Calu3 (cell line): ENCODE measurements around the gene ANKS3. TPM values are rescaled to one million over a fixed set of nuclear protein-coding genes. Genes with fewer than 3 reads are reported as not detected.
A peak's percentile ranks its signal among the peaks of the same experiment; 100 is the strongest.

Experiments
- BruUV-seq: library from RNA; stranded (reverse); fragments of 400-500 nt; replicated peaks from 2 replicates; lab custom pipeline; 2021; lab: Mats Ljungman, UMichigan
- CTCF ChIA-PET: fragments of 300-600 bp; sonication (Branson Sonifier 250); formaldehyde crosslinking; loops from one replicate; lab custom pipeline; 2022; ENCODE audit warnings: antibody characterized with exemption; lab: Charles Lee
- DNase-seq: peaks from one replicate; pipeline ENCODE4 v3.0.0; 2022
- H3K27ac Mint-ChIP-seq: one replicate; pipeline ENCODE4 v1.8.0; 2022; ENCODE audit warnings: mixed read lengths; ENCODE audit not compliant: unreplicated experiment
- H3K27me3 Mint-ChIP-seq: one replicate; pipeline ENCODE4 v1.8.0; 2022; ENCODE audit warnings: mixed read lengths; ENCODE audit not compliant: unreplicated experiment
- H3K36me3 Mint-ChIP-seq: one replicate; pipeline ENCODE4 v1.8.0; 2022; ENCODE audit warnings: mild to moderate bottlenecking, moderate library complexity, mixed read lengths; ENCODE audit not compliant: insufficient read depth, unreplicated experiment
- H3K4me1 Mint-ChIP-seq: one replicate; pipeline ENCODE4 v1.8.0; 2022; ENCODE audit warnings: mild to moderate bottlenecking, low read depth, mixed read lengths; ENCODE audit not compliant: unreplicated experiment
- H3K4me3 Mint-ChIP-seq: one replicate; pipeline ENCODE4 v1.8.0; 2022; ENCODE audit warnings: mild to moderate bottlenecking, low read depth, moderate library complexity, mixed read lengths; ENCODE audit not compliant: unreplicated experiment
- H3K9me3 Mint-ChIP-seq: one replicate; pipeline ENCODE4 v1.8.0; 2022; ENCODE audit warnings: low read depth, mixed read lengths; ENCODE audit not compliant: unreplicated experiment
- CTCF ChIP-seq: fragments of 200-600 bp; IDR thresholded peaks from one replicate; pipeline ENCODE4 v1.8.0; 2022; ENCODE audit warnings: antibody characterized with exemption; ENCODE audit not compliant: unreplicated experiment
- intact Hi-C: fragments of 100-400 bp; cut with micrococcal nuclease; formaldehyde crosslinking; loops from one replicate; pipeline ENCODE4 v1.10.0; 2022; ENCODE audit not compliant: unreplicated experiment
- total RNA-seq: library from RNA; stranded (reverse); gene quantifications from 2 replicates; pipeline ENCODE4 v1.2.3, GENCODE V29; 2022

Gene ANKS3
- total RNA-seq, 1 experiment from 2014 or later = 46.9 TPM

DNA sequence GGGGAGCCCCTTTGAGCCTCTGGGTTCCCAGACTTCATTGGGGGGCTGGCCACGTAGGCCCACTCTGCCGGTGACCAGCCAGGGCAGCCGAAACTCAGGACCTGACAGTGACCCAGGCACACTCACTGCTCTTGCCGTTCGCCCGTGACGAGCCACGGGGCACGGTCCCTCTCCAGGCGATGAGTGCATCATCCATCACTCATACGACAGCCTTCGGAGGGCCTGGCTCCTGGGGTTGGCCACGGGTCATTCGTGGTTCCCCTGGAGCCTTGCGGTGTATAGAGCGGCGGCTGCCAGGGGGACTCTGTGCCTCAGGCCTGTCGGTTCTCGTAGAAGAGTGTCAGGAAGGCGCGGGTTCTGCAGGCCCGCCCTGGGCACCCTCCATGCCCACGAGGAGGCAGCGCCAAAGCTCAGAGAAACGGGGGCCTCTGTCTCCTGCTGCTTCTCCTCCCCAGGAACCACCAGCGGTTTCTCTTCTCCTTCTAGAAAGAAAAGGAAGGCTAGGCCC is 51.9 kb downstream of the ANKS3 start:
- H3K4me1 Mint-ChIP-seq = peaks cover 19% of the 10 kb centered on the region
- no peak overlapping the region for H3K27ac Mint-ChIP-seq
- peaks cover 73% of the 10 kb centered on the region for H3K36me3 Mint-ChIP-seq
- no peak overlapping the region for H3K4me3 Mint-ChIP-seq
- no peak for TF ChIP-seq CTCF
- CTCF ChIA-PET = no interaction called here
- no peak for DNase-seq
- no peaks in the 10 kb centered on the region for H3K27me3 Mint-ChIP-seq
- BruUV-seq = no TSS peak
- H3K9me3 Mint-ChIP-seq = no peaks in the 10 kb centered on the region
- intact Hi-C loops = no loop called here

DNA sequence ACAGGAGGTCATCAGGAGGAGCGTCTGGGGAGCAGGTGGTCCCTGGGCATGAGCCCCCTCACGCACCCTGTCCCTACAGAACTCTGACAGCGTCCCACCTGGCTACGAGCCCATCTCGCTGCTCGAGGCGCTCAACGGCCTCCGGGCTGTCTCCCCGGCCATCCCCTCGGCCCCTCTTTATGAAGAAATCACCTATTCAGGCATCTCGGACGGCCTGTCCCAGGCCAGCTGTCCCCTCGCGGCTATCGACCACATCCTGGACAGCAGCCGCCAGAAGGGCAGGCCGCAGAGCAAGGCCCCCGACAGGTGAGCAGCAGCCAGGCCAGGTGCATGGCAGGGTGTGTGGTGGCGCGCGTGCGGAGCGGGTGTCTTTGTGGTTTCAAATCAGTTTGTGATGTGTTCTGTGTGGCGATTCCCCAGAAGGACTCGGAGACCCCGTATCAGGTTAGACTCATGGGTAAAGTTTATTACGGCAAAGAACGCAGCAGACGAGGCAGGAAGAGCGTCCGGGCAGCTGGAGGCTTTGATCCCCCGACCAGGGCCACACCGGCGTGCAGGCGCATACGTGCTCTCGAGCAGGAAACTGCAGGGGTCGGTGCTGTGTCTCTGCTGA is 52.5 kb downstream of the ANKS3 start:
- Mint-ChIP-seq H3K4me3 (no peak overlapping the region), H3K27me3 (no peaks in the 10 kb centered on the region), H3K9me3 (no peaks in the 10 kb centered on the region), H3K36me3 (peaks cover 73% of the 10 kb centered on the region), H3K4me1 (peaks cover 19% of the 10 kb centered on the region), H3K27ac (no peak overlapping the region)
- no peak for DNase-seq
- CTCF ChIA-PET = interaction anchor here (0.7 kb wide), 1 partner anchor 87 kb away, joined by 3 read pairs; no protein-coding TSS in a partner anchor
- TF ChIP-seq CTCF = no peak
- BruUV-seq = no TSS peak
- intact Hi-C loops = no loop called here

DNA sequence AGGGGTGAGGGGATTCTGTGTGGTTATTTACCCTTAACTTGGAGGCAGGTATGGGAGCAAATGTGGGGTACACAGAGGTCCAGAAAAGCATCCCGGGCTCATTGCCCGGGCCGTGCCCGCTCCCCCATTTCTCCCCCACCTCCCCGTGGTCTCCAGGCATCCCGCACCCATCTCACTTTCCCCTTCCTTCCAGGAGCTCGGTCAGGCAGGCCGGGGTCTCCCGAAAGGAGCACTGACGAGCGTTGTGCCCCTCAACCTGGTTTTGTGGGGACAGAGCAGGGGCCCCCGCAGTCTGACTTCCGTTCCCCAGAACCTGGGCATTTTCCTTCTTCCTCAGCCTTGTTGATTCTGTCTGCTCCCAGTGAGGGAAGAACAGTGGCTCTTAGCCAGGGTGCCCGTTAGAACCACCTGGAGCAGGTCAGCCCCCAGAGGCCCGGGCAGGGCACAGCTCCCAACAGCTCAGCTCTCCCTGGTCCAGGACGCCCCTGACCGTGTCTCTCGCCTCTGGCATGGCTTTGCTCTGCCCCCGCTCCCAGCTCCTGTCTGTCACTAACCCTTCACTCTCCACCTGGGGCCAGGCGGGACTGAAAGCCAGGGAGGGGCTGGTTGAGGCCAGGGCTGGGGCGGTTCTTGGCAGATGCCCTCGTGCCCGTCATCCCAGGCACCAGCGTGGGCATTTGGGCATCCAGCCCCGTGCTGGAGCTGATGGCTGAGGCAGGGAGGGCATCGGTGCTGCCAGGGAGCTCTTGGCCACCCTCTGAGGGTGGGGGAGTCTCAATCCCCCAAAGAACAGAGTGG is 53.2 kb downstream of the ANKS3 start:
- intact Hi-C loops = no loop called here
- BruUV-seq = no TSS peak
- Mint-ChIP-seq H3K36me3 (peaks cover 73% of the 10 kb centered on the region), H3K27me3 (no peaks in the 10 kb centered on the region), H3K4me3 (peak overlapping the region; percentile 63), H3K4me1 (peaks cover 19% of the 10 kb centered on the region), H3K27ac (peak overlapping the region; percentile 74), H3K9me3 (no peaks in the 10 kb centered on the region)
- TF ChIP-seq CTCF = no peak
- no peak for DNase-seq
- CTCF ChIA-PET = interaction anchor here (0.7 to 0.8 kb wide), 2 partner anchors 30 to 88 kb away, joined by 3 read pairs; no protein-coding TSS in a partner anchor

DNA sequence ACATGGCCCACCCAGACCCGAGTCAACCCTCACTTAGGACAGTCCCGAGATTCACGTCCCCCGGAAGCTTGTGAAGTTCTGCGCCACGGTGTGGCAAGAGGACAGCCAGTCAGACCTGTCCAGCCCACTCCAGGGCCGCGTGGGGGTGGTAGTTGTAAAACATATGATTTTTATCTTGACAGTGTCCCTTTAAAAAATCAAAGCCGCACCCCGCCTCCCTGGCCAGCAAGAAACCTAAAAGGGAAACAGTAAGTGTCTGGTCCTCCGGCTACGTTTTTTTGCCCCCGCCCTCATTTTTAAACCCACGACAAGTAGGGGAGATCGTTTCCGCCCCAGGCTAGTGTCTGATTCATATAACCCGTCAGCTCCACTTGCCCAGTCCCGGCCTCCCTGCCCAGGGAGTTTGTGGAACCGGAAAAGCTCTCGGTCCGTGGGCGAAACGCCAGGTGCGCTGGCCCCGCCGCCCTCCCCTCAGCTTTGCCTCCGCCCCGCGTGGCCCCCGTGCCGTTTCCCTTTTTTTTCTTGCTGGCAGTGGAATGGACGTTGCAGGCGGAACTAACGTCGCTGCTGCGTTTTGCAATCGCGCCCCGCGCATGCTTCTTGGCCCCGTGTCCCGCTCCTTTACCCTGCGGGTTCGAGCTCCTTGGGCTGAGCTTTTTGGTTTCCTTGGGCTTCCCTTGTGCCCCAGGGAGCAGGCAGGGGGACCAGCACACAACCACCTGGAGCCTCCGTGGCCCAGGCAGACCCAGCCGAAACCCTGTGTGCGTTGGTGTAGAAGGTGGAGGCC is 54.0 kb downstream of the ANKS3 start:
- CTCF ChIA-PET = interaction anchor here (0.8 kb wide), 1 partner anchor 30 kb away, joined by 3 read pairs; no protein-coding TSS in a partner anchor
- intact Hi-C loops = no loop called here
- H3K27ac Mint-ChIP-seq = peak overlapping the region; percentile 74
- peaks cover 81% of the 10 kb centered on the region for H3K36me3 Mint-ChIP-seq
- H3K4me1 Mint-ChIP-seq = peaks cover 19% of the 10 kb centered on the region
- H3K9me3 Mint-ChIP-seq = no peaks in the 10 kb centered on the region
- H3K27me3 Mint-ChIP-seq = no peaks in the 10 kb centered on the region
- TSS peak; percentile 34 for BruUV-seq
- H3K4me3 Mint-ChIP-seq = peak overlapping the region; percentile 63
- peak; percentile 71 for DNase-seq
- no peak for TF ChIP-seq CTCF
